Right lobe of liver (tissue), 4 donors: ENCODE measurements around the gene RAC2.

Experiments
- POLR2A ChIP-seq: fragments of 450-650 bp; IDR thresholded peaks from one replicate; pipeline ENCODE4 v1.6.1; 2017; ENCODE audit warnings: antibody characterized with exemption, mild to moderate bottlenecking
- TF ChIP-seq, protein P1 (sequence below), 4 donors: fragments of 200-600 bp in 3 of 4; fragments of 450-650 bp in 1 of 4; IDR thresholded peaks; one replicate each; pipeline versions ENCODE4 v1.5.1 to v1.8.0; 2016 to 2022; ENCODE audit warnings: antibody characterized with exemption in 4 of 4, mild to moderate bottlenecking in 2 of 4
- donor health status: DM: no; HTN: no; CAD: no.
- donor health status: DM: no; HTN: no; CAD: no.
- donor health status: DM: no; HTN: yes; CAD: no.

GRCh38 chr22:37281646-37282384, 37.7 kb upstream of the RAC2 start:
- TF ChIP-seq, protein P1, sequence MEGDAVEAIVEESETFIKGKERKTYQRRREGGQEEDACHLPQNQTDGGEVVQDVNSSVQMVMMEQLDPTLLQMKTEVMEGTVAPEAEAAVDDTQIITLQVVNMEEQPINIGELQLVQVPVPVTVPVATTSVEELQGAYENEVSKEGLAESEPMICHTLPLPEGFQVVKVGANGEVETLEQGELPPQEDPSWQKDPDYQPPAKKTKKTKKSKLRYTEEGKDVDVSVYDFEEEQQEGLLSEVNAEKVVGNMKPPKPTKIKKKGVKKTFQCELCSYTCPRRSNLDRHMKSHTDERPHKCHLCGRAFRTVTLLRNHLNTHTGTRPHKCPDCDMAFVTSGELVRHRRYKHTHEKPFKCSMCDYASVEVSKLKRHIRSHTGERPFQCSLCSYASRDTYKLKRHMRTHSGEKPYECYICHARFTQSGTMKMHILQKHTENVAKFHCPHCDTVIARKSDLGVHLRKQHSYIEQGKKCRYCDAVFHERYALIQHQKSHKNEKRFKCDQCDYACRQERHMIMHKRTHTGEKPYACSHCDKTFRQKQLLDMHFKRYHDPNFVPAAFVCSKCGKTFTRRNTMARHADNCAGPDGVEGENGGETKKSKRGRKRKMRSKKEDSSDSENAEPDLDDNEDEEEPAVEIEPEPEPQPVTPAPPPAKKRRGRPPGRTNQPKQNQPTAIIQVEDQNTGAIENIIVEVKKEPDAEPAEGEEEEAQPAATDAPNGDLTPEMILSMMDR (IDR thresholded peaks at IDR 0.05) = no peak
- no peak for TF ChIP-seq POLR2A
